GM12872 (cell line): ENCODE data around the gene PRDX6.

Experiments used
- TF ChIP-seq, protein P1 (sequence below): IDR thresholded peaks from 3 replicates; pipeline ENCODE4 v1.5.1; 2011; ENCODE audit warnings: low read depth, mild to moderate bottlenecking, low read length, moderate library complexity; ENCODE audit not compliant: insufficient read depth

The PRDX6 gene

DNA sequence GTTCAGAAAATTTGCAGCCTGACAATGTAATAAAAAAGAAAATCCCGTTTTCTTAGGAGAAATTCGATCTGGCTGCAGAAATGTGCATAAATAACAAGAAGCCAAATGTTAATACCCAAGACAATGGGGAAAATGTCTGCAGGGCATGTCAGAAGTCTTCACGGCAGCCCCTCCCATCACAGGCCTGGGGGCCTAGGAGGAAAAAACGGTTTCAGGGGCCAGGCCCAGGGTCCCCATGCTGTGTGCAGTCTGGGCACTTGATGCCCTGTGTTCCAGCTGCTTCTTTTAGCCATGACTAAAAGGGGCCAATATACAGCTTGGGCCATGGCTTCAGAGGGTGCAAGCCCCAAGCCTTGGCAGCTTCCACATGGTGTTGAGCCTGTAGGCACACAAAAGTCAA lies 6.5 kb upstream of the PRDX6 start:
- TF ChIP-seq, protein P1, sequence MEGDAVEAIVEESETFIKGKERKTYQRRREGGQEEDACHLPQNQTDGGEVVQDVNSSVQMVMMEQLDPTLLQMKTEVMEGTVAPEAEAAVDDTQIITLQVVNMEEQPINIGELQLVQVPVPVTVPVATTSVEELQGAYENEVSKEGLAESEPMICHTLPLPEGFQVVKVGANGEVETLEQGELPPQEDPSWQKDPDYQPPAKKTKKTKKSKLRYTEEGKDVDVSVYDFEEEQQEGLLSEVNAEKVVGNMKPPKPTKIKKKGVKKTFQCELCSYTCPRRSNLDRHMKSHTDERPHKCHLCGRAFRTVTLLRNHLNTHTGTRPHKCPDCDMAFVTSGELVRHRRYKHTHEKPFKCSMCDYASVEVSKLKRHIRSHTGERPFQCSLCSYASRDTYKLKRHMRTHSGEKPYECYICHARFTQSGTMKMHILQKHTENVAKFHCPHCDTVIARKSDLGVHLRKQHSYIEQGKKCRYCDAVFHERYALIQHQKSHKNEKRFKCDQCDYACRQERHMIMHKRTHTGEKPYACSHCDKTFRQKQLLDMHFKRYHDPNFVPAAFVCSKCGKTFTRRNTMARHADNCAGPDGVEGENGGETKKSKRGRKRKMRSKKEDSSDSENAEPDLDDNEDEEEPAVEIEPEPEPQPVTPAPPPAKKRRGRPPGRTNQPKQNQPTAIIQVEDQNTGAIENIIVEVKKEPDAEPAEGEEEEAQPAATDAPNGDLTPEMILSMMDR: no peak

DNA sequence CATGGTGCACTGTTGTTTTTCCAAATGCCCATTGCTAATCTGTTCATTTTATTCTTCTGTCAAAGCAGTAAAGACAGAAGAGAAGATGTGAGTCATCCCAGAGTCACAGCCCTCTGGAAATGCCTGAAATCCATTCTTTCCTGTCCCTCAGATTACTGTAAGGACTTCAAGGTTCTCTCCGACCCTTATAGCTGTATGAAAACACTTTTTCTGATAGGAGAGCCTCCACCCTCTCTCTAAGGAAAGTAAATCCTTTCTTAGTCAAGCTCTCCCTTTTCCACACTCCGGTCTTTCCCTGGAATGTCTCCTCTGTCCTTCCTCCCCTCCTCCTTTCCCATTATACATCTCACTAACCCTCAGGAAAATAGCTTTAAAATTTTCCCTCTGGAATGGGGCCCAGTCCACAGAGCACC lies 3.5 kb upstream of the PRDX6 start:
- TF ChIP-seq, protein P1: no peak

DNA sequence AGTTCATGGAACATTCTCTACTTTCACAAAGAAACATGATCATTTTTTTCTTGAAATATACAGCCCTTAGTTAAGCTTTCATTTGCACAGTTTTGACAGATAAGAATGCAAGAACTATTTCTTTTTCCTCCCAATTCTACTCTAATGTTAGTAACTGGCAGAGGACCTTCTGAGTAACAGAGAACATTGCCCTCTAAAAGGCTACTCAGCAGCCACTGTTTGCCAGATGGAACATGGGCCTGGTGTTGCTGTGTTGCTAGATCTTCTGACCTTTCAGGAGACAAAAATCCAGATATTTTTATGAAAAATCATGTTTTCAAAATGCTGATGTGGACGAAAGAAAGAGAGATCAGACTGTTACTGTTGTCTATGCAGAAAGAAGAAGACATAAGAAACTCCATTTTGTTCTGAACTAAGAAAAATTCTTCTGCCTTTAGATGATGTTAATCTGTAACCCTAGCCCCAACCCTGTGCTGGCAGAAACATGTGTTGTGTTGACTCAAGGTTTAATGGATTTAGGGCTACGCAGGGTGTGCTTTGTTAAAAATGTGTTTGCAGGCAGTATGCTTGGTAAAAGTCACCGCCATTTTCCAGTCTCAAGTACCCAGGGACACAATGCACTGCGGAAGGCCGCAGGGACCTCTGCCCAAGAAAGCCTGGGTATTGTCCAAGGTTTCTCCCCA lies 2.9 kb upstream of the PRDX6 start:
- TF ChIP-seq, protein P1: no peak

DNA sequence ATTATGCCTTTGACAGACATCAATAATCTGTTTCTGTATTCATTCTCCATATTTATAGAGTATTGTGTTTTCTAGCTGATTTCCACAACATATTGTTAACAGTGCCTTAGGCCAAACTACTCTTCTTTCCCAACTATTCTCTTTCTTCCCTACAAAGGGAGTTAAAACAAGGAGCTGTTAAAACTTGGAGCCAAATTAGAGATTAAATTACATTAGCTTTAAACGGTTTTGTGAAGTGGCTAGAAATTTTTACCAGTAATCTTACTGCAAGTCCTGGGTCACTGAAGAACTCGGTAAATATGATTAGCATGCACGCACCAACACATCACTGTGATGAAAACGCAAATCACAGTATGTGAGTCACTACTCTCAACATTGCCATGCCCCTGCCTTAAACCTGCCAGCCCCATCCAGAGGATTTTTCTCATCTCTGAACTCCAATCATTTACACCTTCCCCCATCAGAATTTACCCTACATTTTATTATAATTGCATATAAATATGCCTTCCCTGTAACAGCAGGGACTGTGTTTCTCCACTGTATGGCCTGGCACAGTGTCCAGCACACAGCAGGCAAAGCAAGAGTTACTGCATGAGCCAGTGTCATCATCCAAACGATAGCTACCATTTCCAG lies 1.5 kb upstream of the PRDX6 start:
- TF ChIP-seq, protein P1: no peak

DNA sequence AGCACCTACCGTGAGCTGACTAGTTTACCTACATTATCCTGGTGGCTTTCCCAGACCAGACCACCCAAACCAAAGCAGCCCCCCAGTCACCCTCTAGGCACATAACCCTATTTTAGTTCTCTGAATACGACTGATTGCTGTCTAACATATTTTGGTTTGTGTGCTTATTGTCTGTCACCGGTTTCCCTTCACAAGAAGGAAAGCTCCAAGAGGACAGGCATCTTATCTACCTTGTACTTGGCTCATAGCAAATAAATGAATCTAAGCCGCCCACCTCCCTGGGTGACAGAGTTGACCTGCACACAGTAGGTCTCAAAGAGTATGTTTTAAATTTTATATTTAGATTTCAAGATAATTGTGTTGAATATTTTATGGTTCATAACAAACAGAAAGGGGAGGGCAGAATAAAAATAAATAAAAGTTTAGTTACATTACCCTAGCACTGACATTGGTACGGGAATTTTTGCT lies 904 bp upstream of the PRDX6 start:
- TF ChIP-seq, protein P1: no peak

DNA sequence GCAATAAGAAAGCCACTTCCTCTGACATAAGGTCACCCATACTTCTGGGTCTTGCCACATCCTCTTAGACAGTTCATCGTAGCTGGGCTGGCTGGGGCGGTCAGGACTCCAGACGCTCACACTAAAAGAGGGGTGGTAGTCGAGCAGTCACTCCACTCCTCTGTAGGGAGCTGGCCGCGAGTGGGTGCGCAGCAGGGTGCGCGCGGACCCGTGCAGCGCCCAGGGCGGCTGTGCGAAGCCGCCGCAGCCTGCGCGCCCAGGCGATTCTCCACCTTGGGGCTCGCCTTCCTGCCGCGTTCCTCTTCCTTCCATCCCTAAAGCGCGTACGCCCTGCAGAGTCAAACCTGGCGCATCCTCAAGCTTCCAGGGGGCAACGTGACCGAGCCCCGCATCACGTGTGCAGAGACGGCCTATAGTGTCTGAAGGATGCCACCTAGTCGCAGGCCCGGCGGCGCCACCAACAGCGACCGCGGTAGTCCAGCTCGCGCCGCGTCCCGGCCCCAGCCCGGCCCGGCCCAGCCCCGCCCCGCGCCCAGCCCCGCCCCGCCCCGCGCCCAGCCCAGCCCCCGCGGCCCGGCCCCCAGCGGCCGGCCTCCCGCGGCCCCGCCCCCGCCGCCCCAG lies 360 bp upstream of the PRDX6 start:
- TF ChIP-seq, protein P1: no peak

DNA sequence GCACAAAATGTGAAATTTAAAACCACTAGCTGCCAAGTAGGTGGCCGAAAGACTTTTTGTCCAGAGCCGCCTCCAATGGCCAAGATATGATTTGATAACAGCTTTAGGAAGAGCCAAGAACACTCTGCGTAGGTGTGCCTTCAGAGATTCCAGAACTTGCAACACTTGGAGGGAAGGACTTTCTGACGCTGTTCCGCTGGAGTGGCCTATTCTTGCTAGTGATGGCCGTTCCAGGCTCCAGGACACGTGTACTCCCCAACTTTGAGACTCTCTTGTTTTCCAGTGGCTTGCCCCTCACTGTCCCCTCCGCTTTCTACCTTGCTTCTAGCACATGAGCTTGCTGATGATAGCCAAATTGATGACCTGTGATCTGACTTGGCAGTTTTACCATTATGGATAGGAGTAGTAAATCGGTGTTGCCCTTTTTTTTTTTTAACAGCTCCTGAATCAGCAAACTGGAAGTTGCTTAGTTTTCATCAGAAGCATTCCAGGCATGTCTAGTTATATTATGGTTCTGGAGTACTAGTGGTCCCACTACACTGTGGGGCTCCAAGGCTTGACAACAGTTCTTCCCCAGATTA lies 1.0 kb downstream of the PRDX6 start:
- TF ChIP-seq, protein P1: no peak
